Hepatocyte (in vitro differentiated cells): ENCODE results near the gene PAM.

ENCODE experiments used
- CTCF ChIP-seq: fragments of 200-600 bp; sonication (generic); IDR thresholded peaks from 2 replicates; pipeline ENCODE4 v1.5.1; 2016; ENCODE audit warnings: antibody characterized with exemption, mild to moderate bottlenecking; ENCODE audit not compliant: poor library complexity
- EZH2 ChIP-seq: fragments of 200-600 bp; sonication (generic); IDR thresholded peaks from 2 replicates; pipeline ENCODE4 v1.6.1; 2016; ENCODE audit warnings: antibody characterized with exemption, mild to moderate bottlenecking, borderline replicate concordance

- TF ChIP-seq EZH2 (no peak), CTCF (no peak)
These were observed 302.4 kb downstream of the PAM start for GRCh38 chr5:103057208-103058130.
